Neural progenitor cell (in vitro differentiated cells): ENCODE results near the gene MRM1.

Experiments used
- CTCF ChIP-seq: fragments of 200-600 bp; sonication (generic); IDR thresholded peaks from 2 replicates; pipeline ENCODE4 v1.5.1; 2017; ENCODE audit warnings: antibody characterized with exemption, mild to moderate bottlenecking
- EZH2 ChIP-seq: fragments of 200-600 bp; sonication (generic); IDR thresholded peaks from 2 replicates; pipeline ENCODE4 v1.6.1; 2017; ENCODE audit warnings: antibody characterized with exemption, mild to moderate bottlenecking, moderate library complexity
- EZH2phosphoT487 ChIP-seq: fragments of 200-600 bp; sonication (generic); IDR thresholded peaks from 2 replicates; pipeline ENCODE4 v1.6.1; 2017; ENCODE audit warnings: antibody characterized with exemption

- TF ChIP-seq CTCF (no peak), EZH2phosphoT487 (no peak), EZH2 (no peak)
Measured at GRCh38 chr17:36611345-36612072, 10.1 kb downstream of the MRM1 start.
